HL-60/S4 (cell line): ENCODE measurements around the gene IFT43.
"Not testable (repeated sequence)": the region's sequence is repeated elsewhere in the genome, so short reads cannot be mapped to it uniquely, and the experiment has no call there.

Experiments used
- in situ Hi-C: fragments of 300-500 bp; cut with MboI; formaldehyde crosslinking; loops from 2 replicates; pipeline ENCODE4 v1.14.3; 2022; ENCODE audit warnings: low sequenced_read_pairs

Gene IFT43

DNA sequence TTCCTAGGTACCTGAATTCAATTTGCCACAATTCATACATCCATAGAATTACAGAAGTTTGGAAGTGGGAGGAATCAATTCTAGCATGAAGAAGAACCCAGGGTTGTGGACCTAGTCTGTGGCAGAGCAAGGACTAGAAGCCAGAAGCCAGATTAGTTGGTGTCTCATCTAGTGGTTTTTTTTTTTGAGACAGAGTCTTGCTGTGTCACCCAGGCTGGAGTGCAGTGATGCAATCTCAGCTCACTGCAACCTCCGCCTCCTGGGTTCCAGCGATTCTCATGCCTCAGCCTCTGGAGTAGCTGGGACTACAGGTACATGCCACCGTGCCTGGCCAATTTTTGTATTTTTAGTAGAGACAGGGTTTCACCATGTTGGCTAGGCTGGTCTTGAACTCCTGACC is 24.1 kb downstream of the IFT43 start:
- in situ Hi-C loops, result not testable (repeated sequence)

DNA sequence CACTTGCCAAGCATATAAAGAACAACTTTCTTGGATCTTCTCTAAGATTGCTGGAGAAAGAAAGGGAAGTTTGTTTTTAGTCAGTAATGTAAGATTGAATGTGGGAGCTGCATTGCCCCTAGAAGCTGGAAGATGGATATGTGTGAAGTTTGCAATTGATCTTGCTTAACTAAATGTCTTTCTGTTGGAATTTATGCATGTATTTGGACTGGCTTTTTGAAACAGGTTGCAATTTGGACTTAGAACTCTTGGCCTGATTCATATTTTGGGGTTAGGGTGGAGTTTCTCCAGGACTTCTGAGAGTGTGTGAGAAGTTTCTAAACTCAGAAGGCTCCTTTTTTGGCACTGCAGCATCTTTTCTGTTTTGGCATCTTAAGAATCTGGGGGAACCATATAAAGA is 26.4 kb downstream of the IFT43 start:
- in situ Hi-C loops, result no loop called here

DNA sequence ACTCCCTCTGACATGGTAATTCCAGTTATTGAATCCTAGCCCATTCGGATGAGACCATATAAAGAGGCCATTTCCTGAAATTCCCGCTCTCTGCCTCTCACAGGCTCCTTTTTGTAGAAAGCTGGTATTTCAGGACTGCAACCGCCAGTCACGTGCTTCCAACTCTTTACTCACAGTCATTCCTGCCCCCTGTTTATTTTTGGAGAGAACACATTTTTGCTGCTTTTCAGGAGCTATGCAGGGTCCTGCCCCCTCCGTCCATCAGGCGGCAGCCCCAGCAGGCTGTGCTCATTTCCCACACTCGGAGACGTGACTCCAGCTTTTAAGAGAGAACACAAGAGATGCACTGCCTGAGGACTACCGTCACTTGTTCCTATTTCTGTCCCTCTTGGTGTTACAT is 26.8 kb downstream of the IFT43 start:
- in situ Hi-C loops, result no loop called here

DNA sequence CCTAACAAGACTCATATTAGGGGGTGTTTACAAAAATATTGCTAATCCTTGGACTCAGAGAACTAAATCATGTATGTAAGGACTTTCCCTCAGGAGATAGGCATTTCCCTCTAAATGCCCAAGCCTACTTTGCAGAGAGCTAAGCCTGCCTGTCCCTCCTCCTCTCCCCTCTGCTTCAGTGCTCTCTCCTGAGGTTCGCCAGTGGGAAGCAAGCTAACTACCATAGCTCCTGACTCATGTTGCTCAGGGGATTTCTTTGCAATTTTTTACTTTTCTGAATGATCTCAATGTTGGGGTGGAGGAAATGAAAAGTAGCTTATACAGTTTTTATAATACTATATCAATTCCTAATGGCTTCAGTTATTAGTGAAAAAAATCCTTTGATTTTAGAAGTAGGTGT is 29.6 kb downstream of the IFT43 start:
- in situ Hi-C loops, result no loop called here

DNA sequence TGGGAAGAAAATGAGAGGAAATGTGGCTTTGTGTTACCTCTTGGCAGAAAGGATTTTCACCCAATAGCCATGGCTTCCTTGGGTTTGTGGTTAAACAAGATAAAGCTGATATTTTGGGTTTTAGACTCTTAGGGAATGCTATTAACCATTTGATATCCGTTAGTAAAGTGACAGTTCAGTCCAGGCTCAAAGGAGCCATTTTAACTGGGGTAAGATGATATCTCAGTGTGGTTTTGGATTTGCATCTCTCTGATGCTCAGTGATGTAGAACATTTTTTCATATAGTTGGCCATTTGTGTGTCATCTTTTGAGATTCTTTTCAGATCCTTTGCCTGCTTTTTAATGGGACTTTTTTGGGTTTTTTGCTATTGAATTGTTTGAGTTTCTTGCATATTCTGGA is 30.1 kb downstream of the IFT43 start:
- in situ Hi-C loops, result no loop called here

DNA sequence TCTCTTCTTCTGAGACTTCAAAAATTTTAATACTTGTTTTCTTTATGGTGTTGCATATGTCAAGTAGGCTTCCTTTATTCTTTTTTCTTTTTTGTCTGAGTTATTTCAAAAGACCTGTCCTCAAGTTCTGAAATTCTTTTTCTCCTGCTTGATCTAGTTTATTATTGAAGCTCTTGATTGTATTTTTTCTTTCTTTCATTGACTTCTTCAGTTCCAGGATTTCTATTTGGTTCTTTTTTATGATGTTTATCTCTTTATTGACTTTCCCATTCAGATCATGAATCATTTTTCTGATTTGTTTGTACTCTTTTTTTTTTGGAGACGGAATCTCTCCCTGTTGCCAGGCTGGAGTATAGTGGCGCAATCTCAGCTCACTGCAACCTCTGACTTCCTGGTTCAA is 34.1 kb downstream of the IFT43 start:
- in situ Hi-C loops, result no loop called here

DNA sequence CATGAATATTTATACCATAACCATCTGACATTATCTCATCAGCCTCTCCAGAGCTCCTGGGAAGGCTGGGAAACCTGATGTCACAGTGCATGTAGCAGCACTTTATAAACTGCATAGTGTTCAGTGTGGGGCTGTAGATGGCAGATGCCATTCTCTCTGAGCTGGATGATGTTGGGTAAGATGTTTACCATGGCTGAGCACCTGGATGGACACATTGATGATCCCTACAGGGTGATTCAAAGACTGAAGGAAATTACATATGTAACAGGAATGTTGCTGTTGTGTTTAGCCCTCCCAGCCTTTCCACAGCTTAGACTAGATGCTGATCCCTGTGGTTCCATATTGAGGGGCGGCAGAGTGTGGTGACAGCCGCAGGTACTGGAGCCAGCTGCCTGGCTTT is 37.4 kb downstream of the IFT43 start:
- in situ Hi-C loops, result no loop called here

DNA sequence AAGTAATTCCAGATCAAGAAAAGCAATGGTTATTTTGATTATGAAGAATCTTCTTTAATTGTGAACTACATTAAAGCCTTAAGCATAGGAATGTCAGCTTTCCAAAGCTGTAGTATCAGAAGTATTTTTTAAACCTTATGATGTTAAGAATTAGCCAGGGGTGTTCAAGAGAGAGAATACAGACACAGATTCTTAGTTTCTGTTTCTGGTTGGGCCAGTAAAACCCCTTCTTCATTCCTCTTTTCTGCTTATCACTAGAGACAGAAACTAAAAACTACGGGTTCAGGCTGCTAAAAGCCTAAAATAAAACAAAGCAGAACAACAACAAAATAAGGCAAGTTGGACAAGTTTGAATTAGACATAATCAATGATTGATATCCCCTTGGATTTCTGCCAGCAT is 38.2 kb downstream of the IFT43 start:
- in situ Hi-C loops, result no loop called here

DNA sequence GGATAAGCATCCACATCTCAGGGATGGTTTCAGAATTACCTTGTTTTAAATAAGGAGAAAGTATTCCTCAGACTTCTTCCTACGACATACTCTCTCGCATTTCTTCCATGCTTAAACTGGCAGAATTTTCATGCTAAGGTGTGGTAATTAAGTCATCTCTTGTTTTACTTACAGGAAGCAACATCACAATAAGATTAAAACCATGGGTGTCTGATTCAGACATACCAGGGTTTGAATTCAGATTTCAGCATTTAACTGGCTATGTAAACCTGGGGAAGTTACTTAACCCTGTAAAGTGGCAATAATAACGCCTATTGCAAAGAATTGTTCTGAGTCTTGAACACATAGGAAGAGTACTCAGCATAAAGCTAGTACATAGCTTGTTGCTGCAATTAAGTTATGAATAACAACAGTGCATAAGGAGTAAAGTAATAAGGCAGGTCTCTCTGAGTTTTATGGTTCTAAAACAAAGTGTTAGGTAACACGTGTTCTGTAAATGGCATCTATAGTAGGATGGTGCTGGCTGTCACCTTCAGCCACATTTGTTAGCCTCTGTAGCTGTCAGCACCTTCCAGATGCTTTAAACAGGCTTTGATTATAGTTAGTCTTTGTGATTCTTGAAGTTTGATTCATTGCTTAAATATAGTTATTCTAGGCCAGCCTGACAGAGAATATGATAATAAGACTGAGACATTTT is 38.8 kb downstream of the IFT43 start:
- in situ Hi-C loops, result no loop called here

DNA sequence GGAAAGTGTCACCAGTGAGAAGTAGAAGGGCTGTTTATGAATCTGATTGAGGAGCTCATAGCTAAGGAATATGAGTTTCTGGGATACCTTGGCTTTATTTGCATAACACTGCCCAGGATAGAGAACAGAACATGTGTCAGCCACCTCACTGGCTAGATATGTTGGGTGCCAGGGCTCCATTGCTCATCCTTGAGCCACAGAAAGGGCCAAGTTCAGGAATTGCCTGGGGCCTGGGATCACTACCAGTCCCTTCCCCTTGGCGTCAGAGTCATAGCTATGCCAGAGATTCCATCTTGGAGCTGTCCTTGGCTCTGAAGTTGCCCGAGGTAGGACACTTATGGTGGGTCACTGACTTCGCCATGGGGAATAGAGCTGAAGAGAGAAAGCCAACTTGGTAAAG is 49.0 kb downstream of the IFT43 start:
- in situ Hi-C loops, result loop anchor here (25.0 kb wide), 1 partner anchor 603 kb away; no protein-coding TSS in a partner anchor

DNA sequence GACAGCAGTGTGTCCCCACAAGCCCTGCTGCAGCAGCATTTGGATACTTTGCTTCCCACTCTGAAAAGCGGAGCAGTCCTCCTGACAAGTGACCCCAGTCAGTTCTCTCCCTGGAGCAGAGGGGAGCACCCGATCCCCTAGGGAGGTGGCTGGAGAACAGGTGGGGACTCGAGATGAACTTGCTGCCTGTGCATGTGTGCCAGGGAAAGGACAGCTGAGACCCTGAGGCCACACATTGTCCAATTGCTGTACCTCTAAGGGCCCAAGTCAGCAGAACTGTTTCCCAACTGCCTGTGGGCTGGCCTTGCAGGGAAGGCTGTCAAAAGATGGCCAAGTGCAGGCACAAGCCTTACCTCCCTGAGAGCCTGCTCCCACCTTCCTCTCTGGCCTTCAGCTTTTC is 55.1 kb downstream of the IFT43 start:
- in situ Hi-C loops, result loop anchor here (25.0 kb wide), 1 partner anchor 597 kb away; no protein-coding TSS in a partner anchor

DNA sequence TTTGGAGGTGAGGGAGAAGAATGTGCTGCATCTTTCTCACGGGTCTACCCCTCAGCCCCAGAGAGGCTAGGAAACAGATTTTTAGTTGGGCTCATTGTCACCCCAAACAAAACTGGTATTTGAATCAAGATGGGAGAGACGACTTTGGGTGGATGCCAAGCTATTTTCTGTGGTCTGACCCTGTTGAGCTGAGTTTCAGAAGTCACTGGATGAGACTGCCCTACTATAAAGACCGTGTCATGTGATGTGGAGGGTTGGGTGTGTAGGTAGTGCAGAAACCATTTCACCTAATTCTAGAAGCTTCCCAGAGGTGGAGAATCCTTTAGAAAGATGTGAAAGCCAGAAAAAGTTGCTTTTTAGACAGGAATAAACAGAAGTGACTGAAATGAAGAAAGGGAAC is 60.2 kb downstream of the IFT43 start:
- in situ Hi-C loops, result loop anchor here (25.0 kb wide), 1 partner anchor 592 kb away; no protein-coding TSS in a partner anchor

DNA sequence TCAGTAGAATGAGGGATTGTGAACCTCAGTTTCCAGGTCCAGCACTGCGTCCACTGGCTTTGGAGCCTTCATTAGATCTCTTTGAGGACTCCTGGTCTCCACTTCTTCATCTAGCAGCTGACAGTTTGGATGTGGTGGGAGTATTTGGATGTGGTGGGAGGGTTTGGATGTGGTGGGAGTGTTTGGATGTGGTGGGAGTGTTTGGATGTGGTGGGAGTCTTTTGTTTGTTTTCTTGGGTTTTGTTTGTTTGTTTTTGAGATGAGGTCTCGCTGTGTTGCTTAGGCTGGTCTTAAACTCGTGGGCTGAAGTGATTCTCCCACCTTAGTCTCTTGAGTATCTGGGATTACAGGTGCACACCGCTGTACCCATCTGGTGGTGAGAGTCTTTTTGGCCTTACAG is 64.7 kb downstream of the IFT43 start:
- in situ Hi-C loops, result loop anchor here (25.0 kb wide), 1 partner anchor 337 kb away; the partner anchor contains the start of gene ESRRB

DNA sequence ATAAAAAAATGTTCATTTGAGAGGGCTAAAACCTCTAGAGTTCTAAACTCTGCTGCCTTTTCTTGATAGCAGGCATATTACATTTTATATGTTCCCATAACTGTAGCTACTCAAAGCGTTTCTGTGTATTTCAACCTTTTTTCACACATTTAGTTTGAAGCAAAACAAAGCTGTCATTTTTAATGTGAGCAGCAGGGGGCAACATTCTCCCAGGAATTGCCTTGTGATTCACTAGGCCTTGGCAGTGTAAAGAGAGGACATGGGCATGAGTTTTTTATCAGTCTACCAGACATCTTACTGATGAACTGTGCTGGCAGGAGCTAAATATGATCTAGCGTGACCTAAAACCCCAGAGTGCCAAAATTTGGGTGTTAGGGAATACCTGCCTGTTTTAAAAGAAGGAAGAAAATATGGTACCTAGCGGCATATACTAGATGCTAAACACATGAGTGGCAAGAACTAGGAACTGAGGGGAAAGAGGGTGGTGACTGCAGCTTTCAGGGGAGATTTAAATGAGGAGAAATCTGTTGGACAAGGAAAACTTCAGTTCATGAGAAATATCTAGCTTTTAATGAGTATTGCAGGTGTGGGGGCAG is 65.3 kb downstream of the IFT43 start:
- in situ Hi-C loops, result loop anchor here (25.0 kb wide), 1 partner anchor 336 kb away; the partner anchor contains the start of gene ESRRB

DNA sequence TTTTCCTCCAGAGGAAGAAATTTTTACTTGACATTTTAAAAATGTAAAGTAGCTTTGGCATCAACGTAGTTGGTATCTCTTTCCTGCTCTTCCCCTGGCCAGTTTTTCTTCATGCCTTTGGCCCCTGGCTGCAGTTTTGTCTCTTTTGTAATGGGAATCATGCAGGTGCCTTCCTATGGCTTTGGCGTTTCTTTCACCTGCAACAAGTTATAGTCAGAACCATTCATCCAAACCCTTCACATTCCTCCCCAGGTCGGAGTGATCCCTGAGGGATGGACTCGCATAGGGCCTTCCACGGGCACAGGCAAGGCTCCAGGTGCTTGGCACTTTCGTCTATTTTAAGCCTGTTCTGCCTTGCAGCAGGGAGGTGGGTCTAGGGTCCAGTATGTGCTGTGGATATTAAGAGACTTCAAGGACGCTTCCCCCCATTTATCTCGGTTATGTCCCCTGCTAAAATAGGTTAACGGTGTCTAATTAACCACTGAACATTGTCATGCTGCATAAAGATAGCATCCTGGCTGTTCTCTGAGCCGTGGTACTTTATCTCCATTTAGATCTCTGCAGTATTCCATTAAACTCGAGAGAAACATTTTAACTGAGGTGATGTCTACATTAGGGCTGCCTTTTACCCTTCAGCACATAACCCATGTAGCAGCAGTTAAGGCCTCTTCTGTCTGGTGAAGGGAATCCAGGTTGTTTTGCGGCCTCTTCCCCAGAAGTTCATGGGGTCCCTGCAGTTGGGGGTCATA is 66.3 kb downstream of the IFT43 start:
- in situ Hi-C loops, result loop anchor here (25.0 kb wide), 1 partner anchor 335 kb away; the partner anchor contains the start of gene ESRRB

DNA sequence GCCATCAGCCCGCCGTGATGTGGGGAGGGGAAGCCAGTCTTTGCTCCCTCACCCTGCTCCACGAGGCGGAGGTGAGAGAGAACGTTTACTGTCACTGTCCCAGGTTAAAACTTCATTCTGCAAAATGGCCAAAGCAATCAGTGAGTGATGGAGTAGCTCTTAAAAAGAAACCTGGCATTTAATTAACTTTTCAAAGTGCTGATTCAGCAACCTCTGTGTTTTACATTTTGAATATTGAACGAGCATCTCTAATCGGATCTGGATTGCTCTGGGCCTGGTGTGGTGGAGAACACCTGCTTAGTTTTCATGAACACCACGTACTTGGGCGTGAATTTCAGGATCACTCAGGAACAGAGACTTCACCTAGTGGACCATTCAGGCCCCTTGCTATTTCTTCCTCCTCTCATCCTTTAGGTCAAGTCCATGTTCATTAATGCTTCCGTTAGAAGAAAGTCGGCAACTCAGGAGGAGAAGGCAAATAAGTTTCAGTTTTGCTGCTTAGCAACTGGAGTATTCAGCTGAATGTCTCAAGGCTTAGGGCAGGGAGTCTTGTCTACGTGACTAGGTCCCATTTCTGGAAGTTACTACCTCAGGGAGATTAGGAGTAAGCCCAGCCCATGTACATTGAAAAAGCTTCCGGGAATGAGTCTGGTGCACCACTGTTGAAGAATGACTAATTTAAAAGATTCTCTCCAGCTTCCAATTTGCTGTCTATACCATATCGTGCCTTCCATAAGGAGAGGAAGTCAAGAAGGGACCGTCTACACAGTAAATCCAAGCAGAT is 68.2 kb downstream of the IFT43 start:
- in situ Hi-C loops, result loop anchor here (25.0 kb wide), 1 partner anchor 334 kb away; the partner anchor contains the start of gene ESRRB

DNA sequence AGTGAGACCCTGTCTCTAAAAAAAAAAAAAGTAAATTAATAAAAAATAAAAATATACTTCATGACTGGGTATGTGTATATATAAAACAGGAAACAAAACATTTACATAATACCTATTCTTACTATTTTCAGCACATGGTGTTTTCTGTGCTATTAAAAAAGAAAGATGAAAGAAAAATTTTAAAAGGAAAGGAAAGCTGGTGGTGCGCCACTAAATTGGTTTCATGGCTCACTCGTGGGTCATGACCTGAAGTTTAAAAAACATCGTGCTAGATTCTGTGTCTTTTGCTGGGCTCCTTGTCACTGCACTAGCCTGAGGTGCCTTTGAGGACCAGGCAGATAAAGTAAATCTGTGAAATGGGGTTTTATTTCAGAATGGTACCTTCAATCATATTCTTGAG is 69.8 kb downstream of the IFT43 start:
- in situ Hi-C loops, result loop anchor here (25.0 kb wide), 1 partner anchor 332 kb away; the partner anchor contains the start of gene ESRRB

DNA sequence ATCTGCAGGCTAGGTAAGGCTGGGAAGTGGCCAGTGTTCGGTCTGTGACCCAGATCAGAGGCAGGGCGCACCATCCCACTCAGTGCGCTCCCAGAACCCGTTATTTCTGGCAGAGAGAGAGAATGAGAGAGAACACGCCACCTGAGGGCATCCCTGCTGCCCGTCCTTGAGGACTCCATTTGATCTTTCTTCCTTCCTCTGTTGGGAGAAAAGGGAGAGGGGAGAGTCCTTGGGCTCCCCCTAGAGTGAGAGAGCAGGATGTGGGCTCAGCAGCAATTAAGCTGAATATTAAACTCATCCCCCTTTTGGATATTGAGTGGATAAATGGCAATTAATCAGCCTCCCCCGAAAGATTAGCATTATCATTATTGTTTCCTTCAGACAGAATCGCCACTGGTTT is 70.6 kb downstream of the IFT43 start:
- in situ Hi-C loops, result loop anchor here (25.0 kb wide), 1 partner anchor 331 kb away; the partner anchor contains the start of gene ESRRB

DNA sequence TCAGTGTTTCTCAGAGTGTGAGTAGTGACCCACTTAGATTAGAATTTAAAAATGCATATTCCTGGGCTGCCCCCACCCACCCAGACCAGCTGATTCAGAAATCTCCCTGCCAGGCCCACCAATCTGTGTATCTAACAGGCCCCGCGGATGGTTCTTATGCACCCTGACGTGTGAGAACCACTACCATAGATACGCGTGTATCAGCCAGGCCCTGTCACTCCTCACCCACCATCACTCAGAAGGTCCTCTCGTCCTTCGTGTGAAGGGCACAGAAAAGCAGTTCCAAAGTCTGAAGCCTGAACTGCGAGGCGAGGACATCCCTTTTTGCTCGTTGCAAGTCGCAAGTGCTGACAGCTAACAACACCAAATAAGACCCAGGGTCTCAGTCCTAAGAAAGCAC is 72.4 kb downstream of the IFT43 start:
- in situ Hi-C loops, result loop anchor here (25.0 kb wide), 1 partner anchor 329 kb away; the partner anchor contains the start of gene ESRRB

DNA sequence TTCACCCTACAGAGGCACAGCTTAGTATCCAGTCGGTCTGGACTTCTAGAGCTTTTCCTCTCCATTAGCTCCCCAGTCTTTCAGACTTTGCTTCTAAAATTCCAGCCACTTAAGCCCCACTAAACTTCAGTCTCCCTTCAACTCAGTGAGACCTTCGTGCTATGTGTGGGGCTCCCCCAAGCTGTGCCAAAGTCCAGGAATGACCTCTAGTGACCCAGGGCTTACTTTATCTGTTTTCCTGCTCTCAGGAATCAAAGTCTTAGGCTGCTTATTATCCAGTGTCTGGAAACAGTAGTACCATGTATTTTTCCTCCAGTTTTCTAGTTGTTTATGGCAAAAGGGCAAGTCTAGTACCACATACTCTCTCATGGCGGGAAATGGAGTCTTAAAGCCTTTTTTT is 77.8 kb downstream of the IFT43 start:
- in situ Hi-C loops, result loop anchor here (25.0 kb wide), 1 partner anchor 324 kb away; the partner anchor contains the start of gene ESRRB
